GM19099 (cell line): ENCODE data around the gene ICAM4.
A peak's percentile ranks its signal among the peaks of the same experiment; 100 is the strongest.

Source experiments
- POLR2A ChIP-seq: IDR thresholded peaks from 3 replicates; pipeline ENCODE4 v1.6.1; 2011; ENCODE audit warnings: low read depth; ENCODE audit not compliant: insufficient read length; ENCODE audit errors: extremely low read depth

Gene ICAM4

GRCh38 chr19:10259162-10259905 is 27.4 kb upstream of the ICAM4 start:
- TF ChIP-seq POLR2A: no peak

- no peak for TF ChIP-seq POLR2A
Measured at GRCh38 chr19:10260141-10260584, 26.6 kb upstream of the ICAM4 start.

DNA sequence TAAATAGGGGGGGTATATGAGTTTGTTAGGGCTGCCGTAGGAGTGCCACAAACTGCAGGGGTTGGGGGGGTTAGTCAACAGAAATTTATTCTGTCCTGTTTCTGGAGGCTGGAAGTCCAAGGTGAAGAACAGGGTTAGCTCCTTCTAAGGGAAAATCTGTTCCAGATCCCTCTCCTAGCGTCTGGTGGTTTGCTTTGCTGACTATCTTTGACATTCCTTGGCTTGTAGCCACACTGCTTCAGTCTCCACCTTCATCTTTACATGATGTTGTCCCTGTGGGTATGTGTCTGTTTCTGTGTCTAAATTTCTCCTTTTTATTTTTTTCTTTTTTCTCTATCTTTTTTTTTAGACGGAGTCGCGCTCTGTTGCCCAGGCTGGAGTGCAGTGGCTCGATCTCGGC is 24.0 kb upstream of the ICAM4 start:
- TF ChIP-seq POLR2A: no peak

- TF ChIP-seq POLR2A: no peak
Measured at GRCh38 chr19:10266706-10267105, 20.0 kb upstream of the ICAM4 start.

- no peak for TF ChIP-seq POLR2A
Measured at GRCh38 chr19:10268071-10268470, 18.7 kb upstream of the ICAM4 start.

- TF ChIP-seq POLR2A: no peak
Measured at GRCh38 chr19:10269333-10270179, 17.2 kb upstream of the ICAM4 start.

DNA sequence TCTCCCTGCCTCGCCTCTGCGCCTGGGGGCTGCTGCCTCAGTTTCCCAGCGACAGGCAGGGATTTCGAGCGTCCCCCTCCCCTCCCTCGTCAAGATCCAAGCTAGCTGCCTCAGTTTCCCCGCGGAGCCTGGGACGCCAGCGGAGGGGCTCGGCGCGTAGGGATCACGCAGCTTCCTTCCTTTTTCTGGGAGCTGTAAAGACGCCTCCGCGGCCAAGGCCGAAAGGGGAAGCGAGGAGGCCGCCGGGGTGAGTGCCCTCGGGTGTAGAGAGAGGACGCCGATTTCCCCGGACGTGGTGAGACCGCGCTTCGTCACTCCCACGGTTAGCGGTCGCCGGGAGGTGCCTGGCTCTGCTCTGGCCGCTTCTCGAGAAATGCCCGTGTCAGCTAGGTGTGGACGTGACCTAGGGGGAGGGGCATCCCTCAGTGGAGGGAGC is 16.6 kb upstream of the ICAM4 start:
- no peak for TF ChIP-seq POLR2A

DNA sequence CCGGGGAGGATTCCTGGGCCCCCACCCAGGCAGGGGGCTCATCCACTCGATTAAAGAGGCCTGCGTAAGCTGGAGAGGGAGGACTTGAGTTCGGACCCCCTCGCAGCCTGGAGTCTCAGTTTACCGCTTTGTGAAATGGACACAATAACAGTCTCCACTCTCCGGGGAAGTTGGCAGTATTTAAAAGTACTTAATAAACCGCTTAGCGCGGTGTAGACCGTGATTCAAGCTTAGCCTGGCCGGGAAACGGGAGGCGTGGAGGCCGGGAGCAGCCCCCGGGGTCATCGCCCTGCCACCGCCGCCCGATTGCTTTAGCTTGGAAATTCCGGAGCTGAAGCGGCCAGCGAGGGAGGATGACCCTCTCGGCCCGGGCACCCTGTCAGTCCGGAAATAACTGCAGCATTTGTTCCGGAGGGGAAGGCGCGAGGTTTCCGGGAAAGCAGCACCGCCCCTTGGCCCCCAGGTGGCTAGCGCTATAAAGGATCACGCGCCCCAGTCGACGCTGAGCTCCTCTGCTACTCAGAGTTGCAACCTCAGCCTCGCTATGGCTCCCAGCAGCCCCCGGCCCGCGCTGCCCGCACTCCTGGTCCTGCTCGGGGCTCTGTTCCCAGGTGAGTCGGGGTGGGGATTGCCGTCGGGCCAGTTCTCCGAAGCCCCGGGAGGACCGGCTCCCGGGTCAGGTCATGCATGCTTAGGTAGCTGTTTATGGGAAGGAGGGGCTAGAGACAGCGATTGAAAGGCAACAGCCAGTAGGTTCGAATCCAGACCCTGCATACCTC is 15.9 kb upstream of the ICAM4 start, which contains the start of gene ICAM1:
ICAM1 (plus strand) TSS at position 505 of the 779 bp plus-strand sequence; CDS start at position 545, 40 bp downstream.
- peak; percentile 99 for TF ChIP-seq POLR2A

DNA sequence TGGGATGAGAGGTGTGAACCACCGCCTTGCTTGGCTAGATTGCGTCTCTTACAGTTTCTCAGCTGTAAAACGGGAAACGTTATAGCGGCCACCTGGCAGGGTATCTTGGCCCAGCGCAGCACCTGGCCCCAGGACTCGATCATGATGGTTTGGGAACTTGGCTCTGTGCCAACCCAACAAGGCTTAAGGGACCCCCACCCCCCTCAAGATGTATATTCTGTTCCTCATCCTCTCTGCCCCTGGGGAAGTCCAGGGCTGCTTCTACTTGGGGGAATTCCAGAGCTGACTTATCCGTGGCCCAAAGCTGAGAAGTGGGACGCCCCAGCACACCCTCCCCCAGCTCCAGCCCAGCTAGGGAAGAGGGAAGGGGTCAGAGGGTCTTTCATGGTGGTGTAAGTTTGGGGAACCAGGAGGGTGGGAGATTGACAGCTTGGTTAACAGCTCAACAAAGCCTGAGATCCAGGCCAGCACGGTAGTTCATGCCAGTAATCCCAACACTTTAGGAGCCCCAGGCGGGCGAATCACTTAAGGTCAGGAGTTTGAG is 15.1 kb upstream of the ICAM4 start:
- TF ChIP-seq POLR2A: no peak

DNA sequence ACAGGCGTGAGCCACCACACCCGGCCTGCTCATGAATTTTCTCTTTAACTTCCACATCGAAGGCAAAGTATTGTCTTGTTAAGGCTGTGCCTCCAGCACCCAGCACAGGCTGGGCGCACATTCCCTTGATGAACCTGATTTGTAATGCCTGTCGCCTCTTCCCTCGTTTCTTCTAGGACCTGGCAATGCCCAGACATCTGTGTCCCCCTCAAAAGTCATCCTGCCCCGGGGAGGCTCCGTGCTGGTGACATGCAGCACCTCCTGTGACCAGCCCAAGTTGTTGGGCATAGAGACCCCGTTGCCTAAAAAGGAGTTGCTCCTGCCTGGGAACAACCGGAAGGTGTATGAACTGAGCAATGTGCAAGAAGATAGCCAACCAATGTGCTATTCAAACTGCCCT is 12.2 kb upstream of the ICAM4 start:
- no peak for TF ChIP-seq POLR2A

- TF ChIP-seq POLR2A: peak; percentile 34
Measured at GRCh38 chr19:10277795-10278589, 8.8 kb upstream of the ICAM4 start.

DNA sequence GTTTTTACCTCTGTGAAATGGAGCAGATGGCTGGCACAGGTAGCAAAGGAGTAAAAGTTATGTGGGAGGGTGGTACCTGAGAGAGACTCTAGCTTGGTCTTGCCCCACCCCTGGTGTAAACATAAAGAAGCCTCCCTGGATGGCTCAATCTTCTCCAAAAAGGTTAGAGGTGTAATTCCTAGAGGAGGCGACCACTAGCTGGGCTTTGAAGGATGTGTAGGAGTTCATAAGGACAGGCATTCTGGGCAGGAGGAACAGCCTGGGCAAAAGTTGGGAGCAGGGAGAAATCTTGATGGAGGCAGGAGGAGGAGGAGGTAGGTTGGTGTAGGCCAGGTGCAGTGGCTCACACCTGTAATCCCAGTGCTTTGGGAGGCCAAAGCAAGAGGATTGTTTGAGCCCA is 7.8 kb upstream of the ICAM4 start:
- TF ChIP-seq POLR2A: no peak

- TF ChIP-seq POLR2A: no peak
Measured at GRCh38 chr19:10279737-10280442, 6.9 kb upstream of the ICAM4 start.
